ENCODE data around the gene BAIAP2. TPM values are rescaled to one million over a fixed set of nuclear protein-coding genes. Genes with fewer than 3 reads are reported as not detected.
"Not testable (repeated sequence)": the region's sequence is repeated elsewhere in the genome, so short reads cannot be mapped to it uniquely, and the experiment has no call there.

Gene BAIAP2
- polyA plus RNA-seq, 3 donors = 8.6 to 17.0 (median 11.2) TPM

DNA sequence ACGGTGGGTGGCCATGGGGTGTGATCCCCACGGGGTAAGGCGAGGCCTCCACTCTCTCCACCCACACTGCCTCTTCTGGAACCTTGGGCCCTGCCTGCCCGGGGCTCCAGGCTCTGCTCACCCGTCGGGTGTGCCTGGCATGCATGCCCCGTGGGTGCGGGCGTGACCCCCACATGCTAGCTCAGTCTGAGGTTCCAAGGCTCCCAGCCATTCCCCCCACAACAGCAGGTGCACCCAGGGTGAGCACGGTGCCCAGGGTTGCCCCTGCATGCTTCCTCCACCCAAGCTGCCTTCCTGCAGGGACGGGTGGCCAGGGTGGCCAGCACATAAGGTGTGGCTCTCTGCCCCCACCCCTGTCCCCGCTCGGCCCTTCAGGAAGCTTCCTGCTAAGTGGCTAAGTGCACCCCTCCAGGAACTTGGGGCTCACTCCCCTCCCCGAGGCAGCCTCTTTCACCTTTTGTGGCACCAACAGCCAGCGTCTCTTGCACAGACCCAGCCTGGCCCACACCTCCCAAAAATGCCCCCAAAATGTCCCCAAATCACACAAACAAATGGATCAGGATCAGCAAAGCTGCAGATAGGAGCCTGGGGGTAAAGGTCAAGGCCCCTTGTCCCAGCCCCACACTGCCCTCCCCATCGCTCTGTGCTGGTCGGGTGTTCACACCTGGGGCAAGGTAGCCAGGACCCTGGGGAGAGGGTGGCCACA lies 108.9 kb downstream of the BAIAP2 start:
- Mint-ChIP-seq H3K27ac (peak overlapping the region in 3 of 7 donors; percentile 13 to 68 (median 28)), H3K27me3 (ENCODE audit: low read depth in 3 of 3) (peaks cover 0 to 4% (median 2%) of the 10 kb centered on the region in 3 donors), H3K9me3 (peaks cover 0 to 4% (median 0%) of the 10 kb centered on the region in 7 donors), H3K36me3 (peaks cover 8 to 22% of the 10 kb centered on the region in 2 donors), H3K4me3 (no peak overlapping the region), H3K4me1 (peaks cover 24% of the 10 kb centered on the region)
- no peak overlapping the region for H2AFZ ChIP-seq (ENCODE audit: insufficient read depth, low read depth, low read length, poor library complexity, severe bottlenecking)
- H3K9me3 ChIP-seq (replicated peaks in 1 of 2; ENCODE audit: control insufficient read depth in 1 of 2, insufficient read depth in 1 of 2, low read length in 2 of 2) = no peaks in the 10 kb centered on the region
- no peak overlapping the region for H3K4me2 ChIP-seq (replicated peaks; ENCODE audit: extremely low read depth, low read length, poor library complexity, severe bottlenecking)
- DNase-seq = no peak
- peaks cover 10% of the 10 kb centered on the region for H3K79me2 ChIP-seq (ENCODE audit: insufficient read depth, low read length)
- peaks cover 34% of the 10 kb centered on the region for H4K20me1 ChIP-seq (ENCODE audit: insufficient read depth, low read length)
- H3K9ac ChIP-seq (ENCODE audit: insufficient read depth, low read length, poor library complexity, severe bottlenecking) = no peak overlapping the region
- no peak overlapping the region for H3K4me3 ChIP-seq (replicated peaks in 1 of 3; ENCODE audit: low read depth in 2 of 3, low read length in 3 of 3)
- H3K27me3 ChIP-seq (ENCODE audit: control insufficient read depth in 2 of 2, insufficient read depth in 2 of 2, low read length in 2 of 2) = no peaks in the 10 kb centered on the region
- H3K27ac ChIP-seq (ENCODE audit: low read depth in 1 of 2, low read length in 2 of 2) = no peak overlapping the region
- H3K36me3 ChIP-seq (replicated peaks in 1 of 2; ENCODE audit: control insufficient read depth in 1 of 2, insufficient read depth in 2 of 2, low read length in 2 of 2) = no peaks in the 10 kb centered on the region
- TF ChIP-seq CTCF (IDR thresholded peaks at IDR 0.05) = no peak
- WGBS (ENCODE audit: insufficient coverage) = 94% methylated on average over 14 of the region's 17 CpGs
- H3K4me1 ChIP-seq (ENCODE audit: control insufficient read depth in 1 of 2, insufficient read depth in 2 of 2, low read length in 2 of 2) = peaks cover 11 to 26% of the 10 kb centered on the region in 2 donors
- intact Hi-C loops (cut with micrococcal nuclease) = loop anchor here (2.0 to 5.0 kb wide), 5 partner anchors 43 to 338 kb away; partner anchors contain the start of gene CEP131 (in 1 of the 2)

- Histone ChIP-seq H3K36me3 (replicated peaks in 1 of 2; ENCODE audit: control insufficient read depth in 1 of 2, insufficient read depth in 2 of 2, low read length in 2 of 2) (no peaks in the 10 kb centered on the region), H3K27ac (ENCODE audit: low read depth in 1 of 2, low read length in 2 of 2) (no peak overlapping the region), H2AFZ (ENCODE audit: insufficient read depth, low read depth, low read length, poor library complexity, severe bottlenecking) (no peak overlapping the region), H3K79me2 (ENCODE audit: insufficient read depth, low read length) (peaks cover 12% of the 10 kb centered on the region), H3K9me3 (replicated peaks in 1 of 2; ENCODE audit: control insufficient read depth in 1 of 2, insufficient read depth in 1 of 2, low read length in 2 of 2) (no peaks in the 10 kb centered on the region), H3K4me1 (ENCODE audit: control insufficient read depth in 1 of 2, insufficient read depth in 2 of 2, low read length in 2 of 2) (peaks cover 16 to 31% of the 10 kb centered on the region in 2 donors), H3K4me3 (replicated peaks in 1 of 3; ENCODE audit: low read depth in 2 of 3, low read length in 3 of 3) (no peak overlapping the region), H3K27me3 (ENCODE audit: control insufficient read depth in 2 of 2, insufficient read depth in 2 of 2, low read length in 2 of 2) (no peaks in the 10 kb centered on the region), H4K20me1 (ENCODE audit: insufficient read depth, low read length) (peaks cover 29% of the 10 kb centered on the region), H3K9ac (ENCODE audit: insufficient read depth, low read length, poor library complexity, severe bottlenecking) (no peak overlapping the region), H3K4me2 (replicated peaks; ENCODE audit: extremely low read depth, low read length, poor library complexity, severe bottlenecking) (no peak overlapping the region)
- intact Hi-C loops (cut with micrococcal nuclease) = loop anchor here (5.0 kb wide), 3 partner anchors 43 to 338 kb away; partner anchors contain the start of gene CEP131 (in 1 of the 2)
- H3K9me3 Mint-ChIP-seq = peaks cover 0 to 4% (median 0%) of the 10 kb centered on the region in 7 donors
- no peak for TF ChIP-seq CTCF (IDR thresholded peaks at IDR 0.05)
- H3K27me3 Mint-ChIP-seq (ENCODE audit: low read depth in 3 of 3) = peaks cover 0 to 4% (median 2%) of the 10 kb centered on the region in 3 donors
- H3K27ac Mint-ChIP-seq = no peak overlapping the region
- no peak for DNase-seq
- H3K36me3 Mint-ChIP-seq = peaks cover 8 to 24% of the 10 kb centered on the region in 2 donors
- no peak overlapping the region for H3K4me3 Mint-ChIP-seq
- peaks cover 29% of the 10 kb centered on the region for H3K4me1 Mint-ChIP-seq
- 96% methylated on average over 13 of the region's 14 CpGs for WGBS (ENCODE audit: insufficient coverage)
Observed at GRCh38 chr17:81144423-81144781, 109.5 kb downstream of the BAIAP2 start.

DNA sequence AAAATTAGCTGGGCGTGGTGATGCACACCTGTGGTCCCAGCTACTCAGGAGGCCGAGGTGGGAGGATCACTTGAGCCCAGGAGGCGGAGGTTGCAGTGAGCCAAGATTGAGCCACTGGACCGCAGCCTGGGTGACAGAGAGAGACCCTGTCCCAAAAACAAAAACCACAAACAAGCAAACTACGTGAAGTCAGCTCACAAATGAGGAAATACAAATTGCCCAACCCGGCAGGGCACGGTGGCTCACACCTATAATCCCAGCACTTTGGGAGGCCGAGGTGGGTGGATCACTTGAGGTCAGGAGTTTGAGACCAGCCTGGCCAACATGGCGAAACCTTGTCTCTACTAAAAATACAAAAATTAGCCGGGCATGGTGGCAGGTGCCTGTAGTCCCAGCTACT lies 111.3 kb downstream of the BAIAP2 start:
- H4K20me1 ChIP-seq (ENCODE audit: insufficient read depth, low read length) = peaks cover 11% of the 10 kb centered on the region
- Mint-ChIP-seq H3K36me3 (peaks cover 4 to 24% of the 10 kb centered on the region in 2 donors), H3K27ac (peak overlapping the region in 5 of 7 donors; percentile 18 to 74 (median 52)), H3K4me1 (peaks cover 47% of the 10 kb centered on the region)
- H3K4me3 Mint-ChIP-seq; intact Hi-C loops (cut with micrococcal nuclease); H3K36me3 ChIP-seq (replicated peaks in 1 of 2; ENCODE audit: control insufficient read depth in 1 of 2, insufficient read depth in 2 of 2, low read length in 2 of 2); H3K4me3 ChIP-seq (replicated peaks in 1 of 3; ENCODE audit: low read depth in 2 of 3, low read length in 3 of 3); H3K9me3 Mint-ChIP-seq; H3K27me3 ChIP-seq (ENCODE audit: control insufficient read depth in 2 of 2, insufficient read depth in 2 of 2, low read length in 2 of 2); H3K9ac ChIP-seq (ENCODE audit: insufficient read depth, low read length, poor library complexity, severe bottlenecking); H2AFZ ChIP-seq (ENCODE audit: insufficient read depth, low read depth, low read length, poor library complexity, severe bottlenecking); H3K27me3 Mint-ChIP-seq (ENCODE audit: low read depth in 3 of 3); H3K9me3 ChIP-seq (replicated peaks in 1 of 2; ENCODE audit: control insufficient read depth in 1 of 2, insufficient read depth in 1 of 2, low read length in 2 of 2); H3K4me2 ChIP-seq (replicated peaks; ENCODE audit: extremely low read depth, low read length, poor library complexity, severe bottlenecking); H3K27ac ChIP-seq (ENCODE audit: low read depth in 1 of 2, low read length in 2 of 2): not testable (repeated sequence)
- DNase-seq = peak in 2 of 3 donors; percentile 34 to 59
- no CpG with 5 or more reads among the region's 10 CpGs for WGBS (ENCODE audit: insufficient coverage)
- H3K79me2 ChIP-seq (ENCODE audit: insufficient read depth, low read length) = peaks cover 24% of the 10 kb centered on the region
- peaks cover 33 to 49% of the 10 kb centered on the region in 2 donors for H3K4me1 ChIP-seq (ENCODE audit: control insufficient read depth in 1 of 2, insufficient read depth in 2 of 2, low read length in 2 of 2)
